Activated B cell treated with CpG ODN at 0.5 μM for 24 hours (primary cell): Measurements from ENCODE around the gene TRAPPC10. TPM values are rescaled to one million over a fixed set of nuclear protein-coding genes. Genes with fewer than 3 reads are reported as not detected.

ENCODE experiments used
- ATAC-seq: fragments of 200-7000 bp; cut with Tn5 transposase; one replicate; pipeline ENCODE4 v1.10.0; 2021; ENCODE audit warnings: low read depth, mild to moderate bottlenecking, moderate library complexity
- CTCF ChIA-PET: fragments of 350-600 bp; sonication (Branson Sonifier 250); formaldehyde crosslinking; loops from one replicate; lab custom pipeline; 2021; ENCODE audit warnings: antibody characterized with exemption; lab: Charles Lee
- POLR2A ChIA-PET: fragments of 350-600 bp; sonication (Branson Sonifier 250); formaldehyde crosslinking; loops from one replicate; lab custom pipeline; 2021; ENCODE audit warnings: antibody characterized with exemption; lab: Charles Lee
- DNase-seq: peaks from one replicate; pipeline ENCODE4 v3.0.0; 2022
- H3K27ac Mint-ChIP-seq: one replicate; pipeline ENCODE4 v1.8.0; 2020; ENCODE audit warnings: mixed read lengths
- H3K27me3 Mint-ChIP-seq: one replicate; pipeline ENCODE4 v1.8.0; 2021; ENCODE audit warnings: mixed read lengths
- H3K36me3 Mint-ChIP-seq: one replicate; pipeline ENCODE4 v1.8.0; 2021; ENCODE audit warnings: low read depth, mixed read lengths
- H3K4me1 Mint-ChIP-seq: one replicate; pipeline ENCODE4 v1.8.0; 2021; ENCODE audit warnings: mixed read lengths
- H3K4me3 Mint-ChIP-seq: one replicate; pipeline ENCODE4 v1.8.0; 2020; ENCODE audit warnings: mild to moderate bottlenecking, mixed read lengths
- H3K9me3 Mint-ChIP-seq: one replicate; pipeline ENCODE4 v1.8.0; 2020; ENCODE audit warnings: mixed read lengths
- CTCF ChIP-seq: fragments of 200-600 bp; IDR thresholded peaks from one replicate; pipeline ENCODE4 v1.8.0; 2022; ENCODE audit warnings: antibody characterized with exemption, mild to moderate bottlenecking
- intact Hi-C: fragments of 100-400 bp; cut with micrococcal nuclease; formaldehyde crosslinking; loops from one replicate; pipeline ENCODE4 v1.15.1; 2024
- total RNA-seq: library from RNA; stranded (reverse); gene quantifications from 2 replicates; pipeline ENCODE4 v1.2.3, GENCODE V29; 2022

TRAPPC10 gene
- total RNA-seq, 1 donor from 2014 or later, result 96.0 TPM

- DNase-seq (no peak), ATAC-seq (no peak)
- peaks cover 9% of the 10 kb centered on the region for H3K4me1 Mint-ChIP-seq
- H3K9me3 Mint-ChIP-seq, result no peaks in the 10 kb centered on the region
- no peak for TF ChIP-seq CTCF
- no peak overlapping the region for H3K4me3 Mint-ChIP-seq
- H3K27ac Mint-ChIP-seq, result no peak overlapping the region
- H3K36me3 Mint-ChIP-seq, result peaks cover 46% of the 10 kb centered on the region
- CTCF ChIA-PET, result no interaction called here
- intact Hi-C loops, result no loop called here
- POLR2A ChIA-PET, result no interaction called here
- H3K27me3 Mint-ChIP-seq, result no peaks in the 10 kb centered on the region
These were observed 40.2 kb upstream of the TRAPPC10 start for GRCh38 chr21:43971992-43972255.

- no peak overlapping the region for H3K4me3 Mint-ChIP-seq
- no peak for TF ChIP-seq CTCF
- intact Hi-C loops, result no loop called here
- no peaks in the 10 kb centered on the region for H3K9me3 Mint-ChIP-seq
- ATAC-seq (no peak), DNase-seq (no peak)
- peaks cover 9% of the 10 kb centered on the region for H3K4me1 Mint-ChIP-seq
- peaks cover 39% of the 10 kb centered on the region for H3K36me3 Mint-ChIP-seq
- H3K27ac Mint-ChIP-seq, result no peak overlapping the region
- no peaks in the 10 kb centered on the region for H3K27me3 Mint-ChIP-seq
- CTCF ChIA-PET, result interaction anchor here (1.2 kb wide), 1 partner anchor 821 kb away, joined by 3 read pairs; no protein-coding TSS in a partner anchor
- POLR2A ChIA-PET, result no interaction called here
These were observed 39.1 kb upstream of the TRAPPC10 start for GRCh38 chr21:43972850-43973633.

GRCh38 chr21:43973634-43973955 is 38.5 kb upstream of the TRAPPC10 start:
- TF ChIP-seq CTCF, result no peak
- intact Hi-C loops, result no loop called here
- no peaks in the 10 kb centered on the region for H3K9me3 Mint-ChIP-seq
- no peak overlapping the region for H3K27ac Mint-ChIP-seq
- H3K4me1 Mint-ChIP-seq, result peaks cover 9% of the 10 kb centered on the region
- no peaks in the 10 kb centered on the region for H3K27me3 Mint-ChIP-seq
- ATAC-seq, result no peak
- no peak overlapping the region for H3K4me3 Mint-ChIP-seq
- POLR2A ChIA-PET, result no interaction called here
- peaks cover 40% of the 10 kb centered on the region for H3K36me3 Mint-ChIP-seq
- DNase-seq, result no peak
- CTCF ChIA-PET, result no interaction called here

GRCh38 chr21:43974791-43975468 is 37.2 kb upstream of the TRAPPC10 start:
- ATAC-seq (peak; percentile 29), DNase-seq (no peak)
- Mint-ChIP-seq H3K4me1 (peaks cover 9% of the 10 kb centered on the region), H3K9me3 (no peaks in the 10 kb centered on the region), H3K4me3 (no peak overlapping the region), H3K27ac (no peak overlapping the region), H3K27me3 (no peaks in the 10 kb centered on the region), H3K36me3 (peaks cover 40% of the 10 kb centered on the region)
- ChIA-PET CTCF (interaction anchor here (0.6 to 2.7 kb wide), 14 partner anchors 12 to 246 kb away, joined by 3 to 34 read pairs (median 4); partner anchors contain the start of gene RRP1), POLR2A (no interaction called here)
- intact Hi-C loops, result loop anchor here (1.0 kb wide), 3 partner anchors 36 to 186 kb away; partner anchors contain the start of gene RRP1
- TF ChIP-seq CTCF, result no peak

- peak; percentile 54 for TF ChIP-seq CTCF
- no peak overlapping the region for H3K4me3 Mint-ChIP-seq
These were observed 36.5 kb upstream of the TRAPPC10 start for GRCh38 chr21:43975469-43976098.

More at GRCh38 chr21:43975469-43976098, 36.5 kb upstream of the TRAPPC10 start:
- Mint-ChIP-seq H3K27me3 (no peaks in the 10 kb centered on the region), H3K9me3 (no peaks in the 10 kb centered on the region), H3K4me1 (peaks cover 9% of the 10 kb centered on the region), H3K36me3 (peaks cover 33% of the 10 kb centered on the region), H3K27ac (no peak overlapping the region)
- DNase-seq (peak; percentile 76), ATAC-seq (peak; percentile 98)
- intact Hi-C loops, result loop anchor here (1.0 kb wide), 3 partner anchors 36 to 186 kb away; partner anchors contain the start of gene RRP1
- CTCF ChIA-PET, result interaction anchor here (0.6 to 2.7 kb wide), 15 partner anchors 11 to 246 kb away, joined by 3 to 34 read pairs (median 4); partner anchors contain the start of gene RRP1
- POLR2A ChIA-PET, result interaction anchor here (0.7 kb wide), 2 partner anchors 187 to 347 kb away, joined by 3 to 10 read pairs; no protein-coding TSS in a partner anchor
